Sciatic nerve (tissue), 2 donors: ENCODE data around the gene SMARCD3. TPM values are rescaled to one million over a fixed set of nuclear protein-coding genes. Genes with fewer than 3 reads are reported as not detected.

ENCODE experiments used
- ATAC-seq: fragments of 200-7000 bp; cut with Tn5 transposase; one replicate; pipeline ENCODE4 v1.9.1; 2020; ENCODE audit warnings: mild to moderate bottlenecking, moderate library complexity
- DNase-seq: peaks from one replicate; pipeline ENCODE4 v3.0.0-alpha.2; 2020; ENCODE audit warnings: low spot score
- intact Hi-C: fragments of 100-400 bp; cut with DNase I; formaldehyde crosslinking; loops from one replicate; pipeline ENCODE4 v1.14.2; 2022
- total RNA-seq: library from RNA; stranded (reverse); fragmentation: NEBNext Ultra II Directional; extraction: Animal tissue kit (Norgen Biotek cat#: 25700); gene quantifications from one replicate; pipeline ENCODE4 v1.2.1, GENCODE V29; 2021
- donor health status: DM: no; HTN: no; CAD: no.
- donor health status: DM: no; HTN: no; CAD: no.

SMARCD3 gene
- total RNA-seq, 1 donor from 2014 or later, result 50.7 TPM

- intact Hi-C loops, result no loop called here
- DNase-seq, result no peak
- no peak for ATAC-seq
These were observed 25.9 kb upstream of the SMARCD3 start for GRCh38 chr7:151274396-151274795.

GRCh38 chr7:151273651-151274390, 25.3 kb upstream of the SMARCD3 start:
- DNase-seq (no peak), ATAC-seq (no peak)
- intact Hi-C loops, result no loop called here

GRCh38 chr7:151272877-151273276, 24.4 kb upstream of the SMARCD3 start:
- ATAC-seq (no peak), DNase-seq (no peak)
- intact Hi-C loops, result no loop called here

GRCh38 chr7:151272405-151272804, 23.9 kb upstream of the SMARCD3 start:
- ATAC-seq, result peak; percentile 10
- intact Hi-C loops, result no loop called here

GRCh38 chr7:151271699-151272355, 23.3 kb upstream of the SMARCD3 start:
- intact Hi-C loops, result no loop called here
- ATAC-seq (peak; percentile 95), DNase-seq (peak; percentile 78)

More at GRCh38 chr7:151272405-151272804, 23.9 kb upstream of the SMARCD3 start:
- no peak for DNase-seq

- DNase-seq, result no peak
- intact Hi-C loops, result no loop called here
These were observed 21.0 kb upstream of the SMARCD3 start for GRCh38 chr7:151269511-151269910.

GRCh38 chr7:151265351-151265931, 16.9 kb upstream of the SMARCD3 start:
- ATAC-seq (no peak), DNase-seq (no peak)
- intact Hi-C loops, result no loop called here

More at GRCh38 chr7:151269511-151269910, 21.0 kb upstream of the SMARCD3 start:
- no peak for ATAC-seq

GRCh38 chr7:151264615-151265014, 16.1 kb upstream of the SMARCD3 start:
- ATAC-seq (no peak), DNase-seq (no peak)
- intact Hi-C loops, result no loop called here

GRCh38 chr7:151261529-151261928, 13.0 kb upstream of the SMARCD3 start:
- ATAC-seq (peak; percentile 23), DNase-seq (no peak)
- intact Hi-C loops, result no loop called here

- ATAC-seq, result peak; percentile 18
- DNase-seq, result no peak
- intact Hi-C loops, result no loop called here
These were observed 12.4 kb upstream of the SMARCD3 start for GRCh38 chr7:151260883-151261282.

GRCh38 chr7:151260471-151260870, 12.0 kb upstream of the SMARCD3 start:
- intact Hi-C loops, result no loop called here
- DNase-seq (no peak), ATAC-seq (no peak)

GRCh38 chr7:151257990-151258389, 9.5 kb upstream of the SMARCD3 start:
- ATAC-seq (no peak), DNase-seq (no peak)
- intact Hi-C loops, result no loop called here

- DNase-seq, result no peak
- intact Hi-C loops, result no loop called here
- no peak for ATAC-seq
These were observed 8.0 kb upstream of the SMARCD3 start for GRCh38 chr7:151256410-151257045.

- intact Hi-C loops, result no loop called here
- ATAC-seq (no peak), DNase-seq (no peak)
These were observed 6.9 kb upstream of the SMARCD3 start for GRCh38 chr7:151255390-151255789.

GRCh38 chr7:151254851-151255250, 6.4 kb upstream of the SMARCD3 start:
- intact Hi-C loops, result no loop called here
- ATAC-seq, result no peak
- DNase-seq, result no peak

GRCh38 chr7:151254316-151254715, 5.8 kb upstream of the SMARCD3 start:
- no peak for DNase-seq
- ATAC-seq, result no peak
- intact Hi-C loops, result no loop called here

GRCh38 chr7:151252961-151253711, 4.6 kb upstream of the SMARCD3 start:
- ATAC-seq, result peak; percentile 21
- intact Hi-C loops, result no loop called here
- DNase-seq, result no peak

- DNase-seq, result no peak
- intact Hi-C loops, result no loop called here
- ATAC-seq, result peak; percentile 3
These were observed 4.0 kb upstream of the SMARCD3 start for GRCh38 chr7:151252561-151252835.
